Activated CD8-positive, alpha-beta memory T cell treated with anti-CD3 and anti-CD28 coated beads for 4 hours (primary cell): ENCODE results near the gene LMAN2L.

ENCODE experiments used
- DNase-seq, 2 donors: peaks; one replicate each; pipeline ENCODE4 v3.0.0-alpha.2; 2020; ENCODE audit warnings: low read depth in 2 of 2

The LMAN2L gene

GRCh38 chr2:96760036-96760985 is 20.4 kb upstream of the LMAN2L start, which contains the start of gene CNNM4:
TSS of gene CNNM4 (plus strand) at chr2:96760902. CDS start at chr2:96761000, 98 bp downstream.
- DNase-seq: peak; percentile 79 to 85

GRCh38 chr2:96759548-96759947 is 19.7 kb upstream of the LMAN2L start:
- no peak for DNase-seq

- DNase-seq: no peak
These were observed 19.1 kb upstream of the LMAN2L start for GRCh38 chr2:96758987-96759386.

- no peak for DNase-seq
These were observed 17.6 kb upstream of the LMAN2L start for GRCh38 chr2:96757477-96757860.

GRCh38 chr2:96756788-96757476 is 17.1 kb upstream of the LMAN2L start:
- DNase-seq: no peak

- no peak for DNase-seq
These were observed 14.5 kb upstream of the LMAN2L start for GRCh38 chr2:96754317-96754716.

- DNase-seq: no peak
These were observed 13.9 kb upstream of the LMAN2L start for GRCh38 chr2:96753661-96754282.

GRCh38 chr2:96751800-96752199 is 11.9 kb upstream of the LMAN2L start:
- no peak for DNase-seq

GRCh38 chr2:96747061-96747617 is 7.3 kb upstream of the LMAN2L start:
- DNase-seq: no peak

- no peak for DNase-seq
These were observed 710 bp downstream of the LMAN2L start for GRCh38 chr2:96739076-96739632.

GRCh38 chr2:96737831-96738230 is 2.0 kb downstream of the LMAN2L start:
- no peak for DNase-seq

GRCh38 chr2:96737251-96737650 is 2.6 kb downstream of the LMAN2L start:
- DNase-seq: no peak

- no peak for DNase-seq
These were observed 4.8 kb downstream of the LMAN2L start for GRCh38 chr2:96734880-96735583.

GRCh38 chr2:96733931-96734330 is 5.9 kb downstream of the LMAN2L start:
- DNase-seq: no peak

- no peak for DNase-seq
These were observed 9.7 kb downstream of the LMAN2L start for GRCh38 chr2:96730212-96730611.

GRCh38 chr2:96729748-96730147 is 10.1 kb downstream of the LMAN2L start:
- DNase-seq: no peak

GRCh38 chr2:96727431-96727830 is 12.4 kb downstream of the LMAN2L start:
- DNase-seq: no peak

- DNase-seq: no peak
These were observed 13.7 kb downstream of the LMAN2L start for GRCh38 chr2:96726131-96726530.

- DNase-seq: no peak
These were observed 23.5 kb downstream of the LMAN2L start for GRCh38 chr2:96716388-96716787.

GRCh38 chr2:96715658-96716057 is 24.2 kb downstream of the LMAN2L start:
- DNase-seq: no peak

GRCh38 chr2:96710985-96711384 is 28.9 kb downstream of the LMAN2L start:
- no peak for DNase-seq
